ENCODE data around the gene OR1M1. TPM values are rescaled to one million over a fixed set of nuclear protein-coding genes. Genes with fewer than 3 reads are reported as not detected.

OR1M1 gene
- total and polyA plus RNA-seq, 9 of the 15 experiments (the other 6 are each of a cell fraction or from before 2014, with no cell fraction given): not detected

DNA sequence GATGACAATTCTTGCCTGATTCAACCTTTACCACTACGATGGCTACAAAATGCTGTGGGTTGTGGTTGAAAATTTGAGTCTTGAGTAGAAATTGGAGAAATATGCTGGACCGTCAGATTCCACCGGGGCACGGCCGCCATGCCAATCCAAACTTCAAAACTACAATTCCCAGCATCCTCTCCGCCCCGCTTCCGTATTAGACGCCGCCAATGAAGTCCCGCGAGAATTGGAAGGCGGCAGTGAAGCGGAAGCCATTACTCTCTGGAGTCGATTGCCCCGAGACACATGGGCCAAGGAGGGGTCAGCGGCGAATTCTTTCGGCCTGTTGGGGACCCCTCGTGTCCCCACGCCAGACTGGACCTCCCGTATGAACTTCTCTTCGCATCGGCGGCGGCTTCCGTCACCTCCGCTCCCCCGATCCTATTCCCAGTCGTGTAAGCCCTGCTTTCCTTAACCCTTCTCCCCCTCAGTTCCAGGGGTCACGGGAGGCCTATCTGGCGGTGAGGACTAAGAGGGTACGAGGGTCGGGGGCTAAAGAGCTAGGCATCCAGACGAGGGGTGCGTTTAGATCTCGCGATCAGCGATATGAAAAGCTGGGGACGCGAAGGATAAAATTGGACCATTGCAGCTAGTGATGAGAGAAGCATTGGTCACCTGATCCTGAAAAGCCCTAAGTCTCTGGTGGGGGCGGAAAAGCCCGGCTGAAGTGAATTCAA lies 53.5 kb downstream of the OR1M1 start, which contains the start of gene ZNF317 (continued):
- TF ChIP-seq POLR2AphosphoS5 (IDR thresholded peaks at IDR 0.05; ENCODE audit: control insufficient read depth, insufficient read depth, low read depth, low read length) (peak; percentile 87), RBFOX2 (IDR thresholded peaks at IDR 0.05; ENCODE audit: low read depth, low read length) (peak; percentile 94), ETS2 (tag; IDR thresholded peaks at IDR 0.05; ENCODE audit: borderline replicate concordance, poor library complexity, severe bottlenecking) (no peak), MTA3 (IDR thresholded peaks at IDR 0.05; ENCODE audit: borderline replicate concordance) (no peak; the same call in 1 of the 2 replicates), LEF1 (IDR thresholded peaks at IDR 0.05) (0 out of 2 replicates have a peak, but pooled peaks have one; percentile 20), HBP1 (CRISPR knock-in tag; IDR thresholded peaks at IDR 0.05) (no peak), HCFC1 (IDR thresholded peaks at IDR 0.05; ENCODE audit: low read depth, low read length) (peak; percentile 96), ESRRB (CRISPR knock-in tag; IDR thresholded peaks at IDR 0.05; ENCODE audit: borderline replicate concordance) (no peak), NR4A1 (CRISPR knock-in tag; IDR thresholded peaks at IDR 0.05) (no peak), NR4A1 (tag; IDR thresholded peaks at IDR 0.05) (no peak), ATF7 (IDR thresholded peaks at IDR 0.05) (peak; percentile 67), VEZF1 (CRISPR knock-in tag; IDR thresholded peaks at IDR 0.05) (no peak; the same call in 1 of the 2 replicates), MCM3 (IDR thresholded peaks at IDR 0.05) (no peak), ELF2 (CRISPR knock-in tag; IDR thresholded peaks at IDR 0.05) (peak; percentile 97), GABPB1 (CRISPR knock-in tag; IDR thresholded peaks at IDR 0.05) (peak; percentile 68; the same call in 1 of the 2 replicates), RBM39 (optimal IDR thresholded peaks at IDR 0.05; ENCODE audit: low read depth, low read length) (peak; percentile 55), GATAD2B (IDR thresholded peaks at IDR 0.05; ENCODE audit: borderline replicate concordance) (peak; percentile 20; the same call in 1 of the 2 replicates), PTRF (tag; IDR thresholded peaks at IDR 0.05) (no peak), ARHGAP35 (IDR thresholded peaks at IDR 0.05; ENCODE audit: partially characterized antibody) (peak; percentile 92), TBL1XR1 (IDR thresholded peaks at IDR 0.05; ENCODE audit: low read length in 2 of 2) (no peak), NFRKB (IDR thresholded peaks at IDR 0.05; ENCODE audit: low read depth) (peak; percentile 91), CC2D1A (IDR thresholded peaks at IDR 0.05) (no peak), EGR1 (conservative IDR thresholded peaks at IDR 0.05) (peak; percentile 46), PML (IDR thresholded peaks at IDR 0.05; ENCODE audit: low read length) (peak; percentile 77), SNRNP70 (optimal IDR thresholded peaks at IDR 0.05; ENCODE audit: low read depth, low read length) (no peak), TAF9B (IDR thresholded peaks at IDR 0.05; ENCODE audit: partially characterized antibody) (peak; percentile 85), GABPB2 (CRISPR knock-in tag; conservative IDR thresholded peaks at IDR 0.05) (no peak)
- TF ChIP-seq, protein P1, sequence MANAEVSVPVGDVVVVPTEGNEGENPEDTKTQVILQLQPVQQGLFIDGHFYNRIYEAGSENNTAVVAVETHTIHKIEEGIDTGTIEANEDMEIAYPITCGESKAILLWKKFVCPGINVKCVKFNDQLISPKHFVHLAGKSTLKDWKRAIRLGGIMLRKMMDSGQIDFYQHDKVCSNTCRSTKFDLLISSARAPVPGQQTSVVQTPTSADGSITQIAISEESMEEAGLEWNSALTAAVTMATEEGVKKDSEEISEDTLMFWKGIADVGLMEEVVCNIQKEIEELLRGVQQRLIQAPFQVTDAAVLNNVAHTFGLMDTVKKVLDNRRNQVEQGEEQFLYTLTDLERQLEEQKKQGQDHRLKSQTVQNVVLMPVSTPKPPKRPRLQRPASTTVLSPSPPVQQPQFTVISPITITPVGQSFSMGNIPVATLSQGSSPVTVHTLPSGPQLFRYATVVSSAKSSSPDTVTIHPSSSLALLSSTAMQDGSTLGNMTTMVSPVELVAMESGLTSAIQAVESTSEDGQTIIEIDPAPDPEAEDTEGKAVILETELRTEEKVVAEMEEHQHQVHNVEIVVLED (CRISPR knock-in tag; IDR thresholded peaks at IDR 0.05): peak; percentile 75

All from K562 (cell line).